ENCODE measurements around the gene CPA4.
"Not testable (repeated sequence)": the region's sequence is repeated elsewhere in the genome, so short reads cannot be mapped to it uniquely, and the experiment has no call there.

Gene CPA4

GRCh38 chr7:130292682-130293257, at the start of gene CPA4:
Gene CPA4 (plus strand): TSS chr7:130293161. CDS start chr7:130293181, 20 bp downstream.
- peak; percentile 92 for DNase-seq (ENCODE audit: low read depth)

- not testable (repeated sequence) for DNase-seq (ENCODE audit: low read depth)
Measured at GRCh38 chr7:130243486-130243885, 49.5 kb upstream of the CPA4 start.

GRCh38 chr7:130246491-130246890, 46.5 kb upstream of the CPA4 start:
- DNase-seq (ENCODE audit: low read depth): not testable (repeated sequence)

GRCh38 chr7:130248842-130249241, 44.1 kb upstream of the CPA4 start:
- DNase-seq (ENCODE audit: low read depth): not testable (repeated sequence)

- not testable (repeated sequence) for DNase-seq (ENCODE audit: low read depth)
Measured at GRCh38 chr7:130249626-130250025, 43.3 kb upstream of the CPA4 start.

- DNase-seq (ENCODE audit: low read depth): no peak
Measured at GRCh38 chr7:130254555-130254954, 38.4 kb upstream of the CPA4 start.

GRCh38 chr7:130256704-130257103, 36.3 kb upstream of the CPA4 start:
- no peak for DNase-seq (ENCODE audit: low read depth)

- no peak for DNase-seq (ENCODE audit: low read depth)
Measured at GRCh38 chr7:130258494-130259078, 34.4 kb upstream of the CPA4 start.

GRCh38 chr7:130262448-130262847, 30.5 kb upstream of the CPA4 start:
- DNase-seq (ENCODE audit: low read depth): no peak

- no peak for DNase-seq (ENCODE audit: low read depth)
Measured at GRCh38 chr7:130263130-130263529, 29.8 kb upstream of the CPA4 start.

- no peak for DNase-seq (ENCODE audit: low read depth)
Measured at GRCh38 chr7:130266258-130266960, 26.6 kb upstream of the CPA4 start, which contains the start of gene CPA2. Gene CPA2 (plus strand): TSS chr7:130266863. CDS start chr7:130266882, 19 bp downstream.

GRCh38 chr7:130266961-130267321, 26.0 kb upstream of the CPA4 start:
- DNase-seq (ENCODE audit: low read depth): no peak

- no peak for DNase-seq (ENCODE audit: low read depth)
Measured at GRCh38 chr7:130268463-130269317, 24.3 kb upstream of the CPA4 start.

GRCh38 chr7:130269318-130269694, 23.7 kb upstream of the CPA4 start:
- no peak for DNase-seq (ENCODE audit: low read depth)

GRCh38 chr7:130270947-130271800, 21.8 kb upstream of the CPA4 start:
- no peak for DNase-seq (ENCODE audit: low read depth)

- no peak for DNase-seq (ENCODE audit: low read depth)
Measured at GRCh38 chr7:130272381-130273080, 20.4 kb upstream of the CPA4 start.

GRCh38 chr7:130273081-130273932, 19.7 kb upstream of the CPA4 start:
- no peak for DNase-seq (ENCODE audit: low read depth)

- DNase-seq (ENCODE audit: low read depth): no peak
Measured at GRCh38 chr7:130273933-130274255, 19.1 kb upstream of the CPA4 start.

GRCh38 chr7:130274296-130274695, 18.7 kb upstream of the CPA4 start:
- no peak for DNase-seq (ENCODE audit: low read depth)

GRCh38 chr7:130274983-130275591, 17.9 kb upstream of the CPA4 start:
- no peak for DNase-seq (ENCODE audit: low read depth)
